Bronchial epithelial cell (primary cell): ENCODE data around the gene BIRC6. TPM values are rescaled to one million over a fixed set of nuclear protein-coding genes. Genes with fewer than 3 reads are reported as not detected.

Experiments
- DNase-seq: peaks from one replicate; pipeline ENCODE4 v3.0.0-alpha.2; 2010; ENCODE audit warnings: low read depth
- FAIRE-seq: peaks from 2 replicates; lab custom pipeline; 2011; peaks lifted over from hg19 to GRCh38; lab: Jason Lieb, UNC
- H3K27me3 ChIP-seq: 2 replicates; pipeline ENCODE4 v1.5.1; 2011; ENCODE audit warnings: low read length; ENCODE audit not compliant: control insufficient read depth, insufficient read depth
- H3K36me3 ChIP-seq: 2 replicates; pipeline ENCODE4 v1.5.1; 2011; ENCODE audit warnings: low read length; ENCODE audit not compliant: control insufficient read depth, insufficient read depth
- H3K4me3 ChIP-seq: 2 replicates; pipeline ENCODE4 v1.5.1; 2011; ENCODE audit warnings: mild to moderate bottlenecking, low read depth, low read length, control low read depth
- CTCF ChIP-seq: IDR thresholded peaks from 2 replicates; pipeline ENCODE4 v1.5.1; 2011; ENCODE audit warnings: mild to moderate bottlenecking, moderate library complexity, low read length, control low read depth, inconsistent platforms; ENCODE audit not compliant: insufficient read depth, severe bottlenecking
- total RNA-seq: library from RNA; depleted of rRNA; stranded (reverse); fragments of >200 nt; gene quantifications from 2 replicates; pipeline ENCODE4 v1.2.1, GENCODE V29; 2014

The BIRC6 gene
- total RNA-seq, 1 donor from 2014 or later = 119 TPM

GRCh38 chr2:32424739-32425138, 67.9 kb downstream of the BIRC6 start:
- Histone ChIP-seq H3K4me3 (no peak overlapping the region), H3K36me3 (no peaks in the 10 kb centered on the region), H3K27me3 (no peaks in the 10 kb centered on the region)
- DNase-seq = no peak
- TF ChIP-seq CTCF = no peak
- no peak for FAIRE-seq

- DNase-seq (no peak), FAIRE-seq (no peak)
- Histone ChIP-seq H3K4me3 (no peak overlapping the region), H3K27me3 (no peaks in the 10 kb centered on the region), H3K36me3 (no peaks in the 10 kb centered on the region)
- no peak for TF ChIP-seq CTCF
These were observed 68.9 kb downstream of the BIRC6 start for GRCh38 chr2:32425719-32426141.

GRCh38 chr2:32427672-32428610, 71.1 kb downstream of the BIRC6 start:
- Histone ChIP-seq H3K27me3 (no peaks in the 10 kb centered on the region), H3K4me3 (no peak overlapping the region), H3K36me3 (peaks cover 2% of the 10 kb centered on the region)
- DNase-seq (no peak), FAIRE-seq (no peak)
- TF ChIP-seq CTCF = no peak

GRCh38 chr2:32430804-32431203, 74.0 kb downstream of the BIRC6 start:
- H3K36me3 ChIP-seq = peaks cover 4% of the 10 kb centered on the region
- no peak for TF ChIP-seq CTCF
- H3K27me3 ChIP-seq = no peaks in the 10 kb centered on the region
- FAIRE-seq (no peak), DNase-seq (no peak)
- H3K4me3 ChIP-seq = no peak overlapping the region

- DNase-seq (no peak), FAIRE-seq (no peak)
- no peaks in the 10 kb centered on the region for H3K27me3 ChIP-seq
- H3K4me3 ChIP-seq = no peak overlapping the region
- TF ChIP-seq CTCF = no peak
- H3K36me3 ChIP-seq = peaks cover 6% of the 10 kb centered on the region
These were observed 79.3 kb downstream of the BIRC6 start for GRCh38 chr2:32436150-32436549.

- H3K27me3 ChIP-seq = no peaks in the 10 kb centered on the region
- DNase-seq (no peak), FAIRE-seq (no peak)
- H3K36me3 ChIP-seq = peaks cover 4% of the 10 kb centered on the region
- H3K4me3 ChIP-seq = no peak overlapping the region
- no peak for TF ChIP-seq CTCF
These were observed 85.2 kb downstream of the BIRC6 start for GRCh38 chr2:32442020-32442467.
